Measurements from ENCODE around the gene SYNPO2. TPM values are rescaled to one million over a fixed set of nuclear protein-coding genes. Genes with fewer than 3 reads are reported as not detected.
A peak's percentile ranks its signal among the peaks of the same experiment; 100 is the strongest.
"Not testable (repeated sequence)": the region's sequence is repeated elsewhere in the genome, so short reads cannot be mapped to it uniquely, and the experiment has no call there.

SYNPO2 gene
- total RNA-seq, 2 experiments from 2014 or later: 0.22 to 0.41 TPM

GRCh38 chr4:119008761-119009160 lies 120.1 kb downstream of the SYNPO2 start:
- H3K27ac Mint-ChIP-seq: no peak overlapping the region
- Histone ChIP-seq H3K4me3 (ENCODE audit: low read length) (no peak overlapping the region), H3K4me1 (ENCODE audit: insufficient read depth, low read length) (no peaks in the 10 kb centered on the region), H3K9me3 (ENCODE audit: control insufficient read depth in 1 of 2, insufficient read depth in 1 of 2, low read length in 2 of 2) (no peaks in the 10 kb centered on the region), H3K27me3 (ENCODE audit: control insufficient read depth in 1 of 2, insufficient read depth in 2 of 2, low read length in 2 of 2) (no peaks in the 10 kb centered on the region), H3K36me3 (ENCODE audit: insufficient read depth, low read length) (no peaks in the 10 kb centered on the region), H3K27ac (ENCODE audit: low read depth in 1 of 2, low read length in 2 of 2) (no peak overlapping the region)
- no peaks in the 10 kb centered on the region for H3K36me3 Mint-ChIP-seq (ENCODE audit: low read depth)
- TF ChIP-seq, protein P1, sequence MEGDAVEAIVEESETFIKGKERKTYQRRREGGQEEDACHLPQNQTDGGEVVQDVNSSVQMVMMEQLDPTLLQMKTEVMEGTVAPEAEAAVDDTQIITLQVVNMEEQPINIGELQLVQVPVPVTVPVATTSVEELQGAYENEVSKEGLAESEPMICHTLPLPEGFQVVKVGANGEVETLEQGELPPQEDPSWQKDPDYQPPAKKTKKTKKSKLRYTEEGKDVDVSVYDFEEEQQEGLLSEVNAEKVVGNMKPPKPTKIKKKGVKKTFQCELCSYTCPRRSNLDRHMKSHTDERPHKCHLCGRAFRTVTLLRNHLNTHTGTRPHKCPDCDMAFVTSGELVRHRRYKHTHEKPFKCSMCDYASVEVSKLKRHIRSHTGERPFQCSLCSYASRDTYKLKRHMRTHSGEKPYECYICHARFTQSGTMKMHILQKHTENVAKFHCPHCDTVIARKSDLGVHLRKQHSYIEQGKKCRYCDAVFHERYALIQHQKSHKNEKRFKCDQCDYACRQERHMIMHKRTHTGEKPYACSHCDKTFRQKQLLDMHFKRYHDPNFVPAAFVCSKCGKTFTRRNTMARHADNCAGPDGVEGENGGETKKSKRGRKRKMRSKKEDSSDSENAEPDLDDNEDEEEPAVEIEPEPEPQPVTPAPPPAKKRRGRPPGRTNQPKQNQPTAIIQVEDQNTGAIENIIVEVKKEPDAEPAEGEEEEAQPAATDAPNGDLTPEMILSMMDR (IDR thresholded peaks at IDR 0.05): no peak
- CTCF ChIA-PET: no interaction called here
- intact Hi-C loops (cut with DNase I, micrococcal nuclease): no loop called here
- ATAC-seq (ENCODE audit: poor library complexity) (no peak), DNase-seq (no peak)
- no peaks in the 10 kb centered on the region for H3K9me3 Mint-ChIP-seq
- no peaks in the 10 kb centered on the region for H3K4me1 Mint-ChIP-seq (ENCODE audit: low read depth)
- POLR2A ChIA-PET: no interaction called here
- no peak overlapping the region for H3K4me3 Mint-ChIP-seq
- peaks cover 4% of the 10 kb centered on the region for H3K27me3 Mint-ChIP-seq

DNA sequence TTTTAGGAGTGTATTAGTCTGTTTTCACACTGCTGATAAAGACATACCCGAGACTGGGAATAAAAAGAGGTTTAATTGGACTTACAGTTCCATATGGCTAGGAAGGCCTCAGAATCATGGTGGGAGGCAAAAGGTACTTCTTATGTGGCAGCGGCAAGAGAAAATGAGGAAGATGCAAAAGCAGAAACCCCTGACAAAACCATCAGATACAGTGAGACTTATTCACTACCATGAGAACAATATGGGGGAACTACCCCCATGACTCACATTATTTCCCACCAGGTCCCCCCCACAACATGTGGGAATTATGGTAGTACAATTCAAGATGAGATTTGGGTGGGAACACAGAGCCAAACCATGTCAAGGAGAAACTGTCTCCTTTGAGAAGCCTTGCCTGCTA lies 121.6 kb downstream of the SYNPO2 start:
- DNase-seq: peak in 2 of 14 experiments; percentile 36 to 50
- intact Hi-C loops (cut with DNase I, micrococcal nuclease); H3K36me3 ChIP-seq (ENCODE audit: insufficient read depth, low read length); H3K4me3 Mint-ChIP-seq; H3K4me1 ChIP-seq (ENCODE audit: insufficient read depth, low read length); H3K4me1 Mint-ChIP-seq (ENCODE audit: low read depth); H3K9me3 ChIP-seq (ENCODE audit: control insufficient read depth in 1 of 2, insufficient read depth in 1 of 2, low read length in 2 of 2); H3K4me3 ChIP-seq (ENCODE audit: low read length); H3K27me3 ChIP-seq (ENCODE audit: control insufficient read depth in 1 of 2, insufficient read depth in 2 of 2, low read length in 2 of 2); H3K27ac Mint-ChIP-seq; H3K36me3 Mint-ChIP-seq (ENCODE audit: low read depth); H3K27ac ChIP-seq (ENCODE audit: low read depth in 1 of 2, low read length in 2 of 2); H3K9me3 Mint-ChIP-seq; ATAC-seq (ENCODE audit: poor library complexity); CTCF ChIA-PET; POLR2A ChIA-PET; H3K27me3 Mint-ChIP-seq: not testable (repeated sequence)

GRCh38 chr4:119010909-119011606 lies 122.4 kb downstream of the SYNPO2 start:
- Mint-ChIP-seq H3K9me3 (no peaks in the 10 kb centered on the region), H3K27me3 (peaks cover 12% of the 10 kb centered on the region), H3K4me3 (no peak overlapping the region), H3K27ac (no peak overlapping the region), H3K36me3 (ENCODE audit: low read depth) (no peaks in the 10 kb centered on the region), H3K4me1 (ENCODE audit: low read depth) (no peaks in the 10 kb centered on the region)
- intact Hi-C loops (cut with DNase I, micrococcal nuclease): no loop called here
- no peaks in the 10 kb centered on the region for H3K27me3 ChIP-seq (ENCODE audit: control insufficient read depth in 1 of 2, insufficient read depth in 2 of 2, low read length in 2 of 2)
- no peaks in the 10 kb centered on the region for H3K36me3 ChIP-seq (ENCODE audit: insufficient read depth, low read length)
- H3K27ac ChIP-seq (ENCODE audit: low read depth in 1 of 2, low read length in 2 of 2): no peak overlapping the region
- no peak for ATAC-seq (ENCODE audit: poor library complexity)
- CTCF ChIA-PET: no interaction called here
- TF ChIP-seq, protein P1 (IDR thresholded peaks at IDR 0.05): no peak
- POLR2A ChIA-PET: no interaction called here
- H3K4me3 ChIP-seq (ENCODE audit: low read length): no peak overlapping the region
- no peaks in the 10 kb centered on the region for H3K9me3 ChIP-seq (ENCODE audit: control insufficient read depth in 1 of 2, insufficient read depth in 1 of 2, low read length in 2 of 2)
- no peaks in the 10 kb centered on the region for H3K4me1 ChIP-seq (ENCODE audit: insufficient read depth, low read length)
- peak in 2 of 14 experiments; percentile 33 to 47 for DNase-seq

DNA sequence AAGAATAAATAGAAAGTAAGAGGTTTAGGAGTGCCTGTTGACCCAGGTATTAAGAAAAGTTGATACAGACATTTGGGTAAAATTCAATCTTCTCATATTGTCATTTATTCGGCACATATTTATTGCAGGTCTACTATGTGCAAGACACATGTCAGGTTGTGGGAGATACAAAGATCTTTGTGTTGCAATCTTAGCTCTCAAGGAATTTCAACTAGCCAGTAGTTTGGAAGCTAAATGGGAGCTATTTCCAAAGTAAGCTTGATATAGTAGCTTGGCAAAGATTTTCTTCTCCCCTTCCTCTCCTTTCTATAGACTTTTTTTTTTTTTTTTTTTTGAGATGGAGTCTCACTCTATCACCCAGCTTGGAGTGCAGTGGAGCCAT lies 122.9 kb downstream of the SYNPO2 start:
- intact Hi-C loops (cut with DNase I, micrococcal nuclease): no loop called here
- no peak overlapping the region for H3K4me3 ChIP-seq (ENCODE audit: low read length)
- no peaks in the 10 kb centered on the region for H3K9me3 ChIP-seq (ENCODE audit: control insufficient read depth in 1 of 2, insufficient read depth in 1 of 2, low read length in 2 of 2)
- no peaks in the 10 kb centered on the region for H3K27me3 ChIP-seq (ENCODE audit: control insufficient read depth in 1 of 2, insufficient read depth in 2 of 2, low read length in 2 of 2)
- no peak overlapping the region for H3K27ac ChIP-seq (ENCODE audit: low read depth in 1 of 2, low read length in 2 of 2)
- H3K27ac Mint-ChIP-seq: no peak overlapping the region
- no peak for DNase-seq
- no peaks in the 10 kb centered on the region for H3K4me1 Mint-ChIP-seq (ENCODE audit: low read depth)
- peaks cover 14% of the 10 kb centered on the region for H3K27me3 Mint-ChIP-seq
- no peak for ATAC-seq (ENCODE audit: poor library complexity)
- H3K4me3 Mint-ChIP-seq: no peak overlapping the region
- H3K4me1 ChIP-seq (ENCODE audit: insufficient read depth, low read length): no peaks in the 10 kb centered on the region
- H3K36me3 ChIP-seq (ENCODE audit: insufficient read depth, low read length): no peaks in the 10 kb centered on the region
- ChIA-PET POLR2A (no interaction called here), CTCF (no interaction called here)
- H3K36me3 Mint-ChIP-seq (ENCODE audit: low read depth): no peaks in the 10 kb centered on the region
- H3K9me3 Mint-ChIP-seq: no peaks in the 10 kb centered on the region
- TF ChIP-seq, protein P1 (IDR thresholded peaks at IDR 0.05): no peak
